ENCODE measurements around the gene GTPBP2. TPM values are rescaled to one million over a fixed set of nuclear protein-coding genes. Genes with fewer than 3 reads are reported as not detected.
A peak's percentile ranks its signal among the peaks of the same experiment; 100 is the strongest.

GTPBP2 gene
- total and polyA plus RNA-seq, 2 of the 13 experiments (the other 11 are each of a cell fraction or from before 2014, with no cell fraction given): 26.9 to 88.2 TPM

- TF ChIP-seq ZNF646 (CRISPR knock-in tag; IDR thresholded peaks at IDR 0.05): no peak
- peak; percentile 76 for TF ChIP-seq GATAD2A (CRISPR knock-in tag; IDR thresholded peaks at IDR 0.05)
- TF ChIP-seq ARID2 (CRISPR knock-in tag; IDR thresholded peaks at IDR 0.05; ENCODE audit: borderline replicate concordance): no peak
- TF ChIP-seq TCF7L2 (IDR thresholded peaks at IDR 0.05; ENCODE audit: low read depth, low read length): no peak
- no peak for TF ChIP-seq ZBTB40 (IDR thresholded peaks at IDR 0.05)
- TF ChIP-seq ZBTB40 (CRISPR knock-in tag; IDR thresholded peaks at IDR 0.05): 0 out of 2 replicates have a peak, but pooled peaks have one; percentile 38
- no peak for TF ChIP-seq SATB2 (CRISPR knock-in tag; IDR thresholded peaks at IDR 0.05)
- TF ChIP-seq MYPOP (CRISPR knock-in tag; IDR thresholded peaks at IDR 0.05): 0 out of 2 replicates have a peak, but pooled peaks have one; percentile 16
- 0 out of 2 replicates have a peak, but pooled peaks have one; percentile 53 for TF ChIP-seq NFIB (CRISPR knock-in tag; IDR thresholded peaks at IDR 0.05; ENCODE audit: borderline replicate concordance)
- TF ChIP-seq MAFK (conservative IDR thresholded peaks at IDR 0.05 in 1 of 2, IDR thresholded peaks at IDR 0.05 in 1 of 2; ENCODE audit: low read length in 2 of 2): 0 out of 4 replicates have a peak, but pooled peaks of 1 of the 2 experiments have one; percentile 13
Observed at GRCh38 chr6:43627008-43627825, 1.8 kb downstream of the GTPBP2 start (continued).
